ENCODE results near the gene ASAP3. TPM values are rescaled to one million over a fixed set of nuclear protein-coding genes. Genes with fewer than 3 reads are reported as not detected.

The ASAP3 gene
- total and polyA plus RNA-seq, 2 experiments from 2014 or later = 28.0 to 98.2 TPM

GRCh38 chr1:23422941-23423340 is 61.0 kb downstream of the ASAP3 start:
- no peaks in the 10 kb centered on the region for H3K9me3 Mint-ChIP-seq
- H3K27me3 Mint-ChIP-seq (ENCODE audit: insufficient read depth, low read depth, poor library complexity) = peaks cover 91% of the 10 kb centered on the region
- Histone ChIP-seq H3K4me1 (ENCODE audit: insufficient read depth) (peaks cover 4% of the 10 kb centered on the region; the same call in 1 of the 2 replicates), H3K27ac (ENCODE audit: low read depth) (no peak overlapping the region), H3K36me3 (ENCODE audit: insufficient read depth) (no peaks in the 10 kb centered on the region), H3F3A (replicated peaks; ENCODE audit: low read depth) (0 out of 2 replicates have a peak, but pooled peaks cover 7% of the 10 kb centered on the region), H3K4me3 (no peak overlapping the region), H3K79me2 (replicated peaks; ENCODE audit: insufficient read depth) (no peaks in the 10 kb centered on the region), H3K27me3 (ENCODE audit: insufficient read depth) (peaks cover 99% of the 10 kb centered on the region), H3K4me2 (no peak overlapping the region; the same call in 1 of the 2 replicates), H2AFZ (no peak overlapping the region), H4K20me1 (replicated peaks; ENCODE audit: insufficient read depth) (peaks cover 22% of the 10 kb centered on the region), H3K9me2 (ENCODE audit: insufficient read depth) (no peaks in the 10 kb centered on the region)
- no peak overlapping the region for H3K4me3 Mint-ChIP-seq
- ATAC-seq (no peak), DNase-seq (ENCODE audit: low spot score) (no peak)
- TF ChIP-seq CTCF (conservative IDR thresholded peaks at IDR 0.05; ENCODE audit: low read depth in 2 of 2) (no peak), CREB1 (CRISPR knock-in tag; IDR thresholded peaks at IDR 0.05; ENCODE audit: low read depth) (no peak), ETS1 (IDR thresholded peaks at IDR 0.05) (no peak), POLR2AphosphoS5 (IDR thresholded peaks at IDR 0.05; ENCODE audit: low read depth) (no peak), ZNF114 (CRISPR knock-in tag; IDR thresholded peaks at IDR 0.05) (no peak), EZH2phosphoT487 (IDR thresholded peaks at IDR 0.05; ENCODE audit: unreplicated experiment) (no peak), NANOG (IDR thresholded peaks at IDR 0.05; ENCODE audit: borderline replicate concordance) (no peak), ZNF462 (CRISPR knock-in tag; IDR thresholded peaks at IDR 0.05) (no peak), ZNF331 (CRISPR knock-in tag; IDR thresholded peaks at IDR 0.05; ENCODE audit: low read depth) (no peak), EZH2 (IDR thresholded peaks at IDR 0.05; ENCODE audit: low read depth, unreplicated experiment) (no peak), JUNB (IDR thresholded peaks at IDR 0.05; ENCODE audit: unreplicated experiment) (no peak), STAT1 (IDR thresholded peaks at IDR 0.05; ENCODE audit: unreplicated experiment) (no peak)
- TF ChIP-seq, protein P1, sequence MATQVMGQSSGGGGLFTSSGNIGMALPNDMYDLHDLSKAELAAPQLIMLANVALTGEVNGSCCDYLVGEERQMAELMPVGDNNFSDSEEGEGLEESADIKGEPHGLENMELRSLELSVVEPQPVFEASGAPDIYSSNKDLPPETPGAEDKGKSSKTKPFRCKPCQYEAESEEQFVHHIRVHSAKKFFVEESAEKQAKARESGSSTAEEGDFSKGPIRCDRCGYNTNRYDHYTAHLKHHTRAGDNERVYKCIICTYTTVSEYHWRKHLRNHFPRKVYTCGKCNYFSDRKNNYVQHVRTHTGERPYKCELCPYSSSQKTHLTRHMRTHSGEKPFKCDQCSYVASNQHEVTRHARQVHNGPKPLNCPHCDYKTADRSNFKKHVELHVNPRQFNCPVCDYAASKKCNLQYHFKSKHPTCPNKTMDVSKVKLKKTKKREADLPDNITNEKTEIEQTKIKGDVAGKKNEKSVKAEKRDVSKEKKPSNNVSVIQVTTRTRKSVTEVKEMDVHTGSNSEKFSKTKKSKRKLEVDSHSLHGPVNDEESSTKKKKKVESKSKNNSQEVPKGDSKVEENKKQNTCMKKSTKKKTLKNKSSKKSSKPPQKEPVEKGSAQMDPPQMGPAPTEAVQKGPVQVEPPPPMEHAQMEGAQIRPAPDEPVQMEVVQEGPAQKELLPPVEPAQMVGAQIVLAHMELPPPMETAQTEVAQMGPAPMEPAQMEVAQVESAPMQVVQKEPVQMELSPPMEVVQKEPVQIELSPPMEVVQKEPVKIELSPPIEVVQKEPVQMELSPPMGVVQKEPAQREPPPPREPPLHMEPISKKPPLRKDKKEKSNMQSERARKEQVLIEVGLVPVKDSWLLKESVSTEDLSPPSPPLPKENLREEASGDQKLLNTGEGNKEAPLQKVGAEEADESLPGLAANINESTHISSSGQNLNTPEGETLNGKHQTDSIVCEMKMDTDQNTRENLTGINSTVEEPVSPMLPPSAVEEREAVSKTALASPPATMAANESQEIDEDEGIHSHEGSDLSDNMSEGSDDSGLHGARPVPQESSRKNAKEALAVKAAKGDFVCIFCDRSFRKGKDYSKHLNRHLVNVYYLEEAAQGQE (IDR thresholded peaks at IDR 0.05; ENCODE audit: unreplicated experiment) = no peak
- peaks cover 13% of the 10 kb centered on the region for H3K36me3 Mint-ChIP-seq (ENCODE audit: low read depth)
- H3K4me1 Mint-ChIP-seq = peaks cover 12% of the 10 kb centered on the region
- no peak overlapping the region for H3K27ac Mint-ChIP-seq
